ENCODE measurements around the gene TMEM143.
"Not testable (repeated sequence)": the region's sequence is repeated elsewhere in the genome, so short reads cannot be mapped to it uniquely, and the experiment has no call there.

The TMEM143 gene

GRCh38 chr19:48386981-48387380, 23.2 kb upstream of the TMEM143 start:
- Histone ChIP-seq H3K27me3 (ENCODE audit: control insufficient read depth, insufficient read depth, low read length) (no peaks in the 10 kb centered on the region), H3K4me3 (ENCODE audit: low read length) (no peak overlapping the region), H3K4me2 (ENCODE audit: low read length) (no peak overlapping the region), H3K9me3 (replicated peaks; ENCODE audit: low read length) (no peaks in the 10 kb centered on the region), H3K4me1 (ENCODE audit: control insufficient read depth, insufficient read depth, low read length) (peaks cover 4% of the 10 kb centered on the region), H3K36me3 (ENCODE audit: insufficient read depth, low read length) (peaks cover 52% of the 10 kb centered on the region), H3K9ac (ENCODE audit: low read depth, low read length) (no peak overlapping the region)

GRCh38 chr19:48385461-48386087, 21.8 kb upstream of the TMEM143 start:
- H3K9me3 ChIP-seq (replicated peaks; ENCODE audit: low read length): no peaks in the 10 kb centered on the region
- H3K9ac ChIP-seq (ENCODE audit: low read depth, low read length): no peak overlapping the region
- H3K4me3 ChIP-seq (ENCODE audit: low read length): no peak overlapping the region
- H3K27me3 ChIP-seq (ENCODE audit: control insufficient read depth, insufficient read depth, low read length): no peaks in the 10 kb centered on the region
- peaks cover 61% of the 10 kb centered on the region for H3K36me3 ChIP-seq (ENCODE audit: insufficient read depth, low read length)
- H3K4me2 ChIP-seq (ENCODE audit: low read length): no peak overlapping the region
- peaks cover 4% of the 10 kb centered on the region for H3K4me1 ChIP-seq (ENCODE audit: control insufficient read depth, insufficient read depth, low read length)

GRCh38 chr19:48382286-48382685, 18.5 kb upstream of the TMEM143 start:
- Histone ChIP-seq H3K4me3 (ENCODE audit: low read length) (no peak overlapping the region), H3K9ac (ENCODE audit: low read depth, low read length) (no peak overlapping the region), H3K4me1 (ENCODE audit: control insufficient read depth, insufficient read depth, low read length) (no peaks in the 10 kb centered on the region), H3K36me3 (ENCODE audit: insufficient read depth, low read length) (peaks cover 44% of the 10 kb centered on the region), H3K9me3 (replicated peaks; ENCODE audit: low read length) (no peaks in the 10 kb centered on the region), H3K4me2 (ENCODE audit: low read length) (no peak overlapping the region), H3K27me3 (ENCODE audit: control insufficient read depth, insufficient read depth, low read length) (no peaks in the 10 kb centered on the region)

GRCh38 chr19:48381178-48381950, 17.6 kb upstream of the TMEM143 start:
- H3K4me3 ChIP-seq (ENCODE audit: low read length): no peak overlapping the region
- H3K9me3 ChIP-seq (replicated peaks; ENCODE audit: low read length): no peaks in the 10 kb centered on the region
- no peaks in the 10 kb centered on the region for H3K27me3 ChIP-seq (ENCODE audit: control insufficient read depth, insufficient read depth, low read length)
- H3K4me2 ChIP-seq (ENCODE audit: low read length): no peak overlapping the region
- no peak overlapping the region for H3K9ac ChIP-seq (ENCODE audit: low read depth, low read length)
- H3K36me3 ChIP-seq (ENCODE audit: insufficient read depth, low read length): peaks cover 39% of the 10 kb centered on the region
- no peaks in the 10 kb centered on the region for H3K4me1 ChIP-seq (ENCODE audit: control insufficient read depth, insufficient read depth, low read length)

GRCh38 chr19:48379058-48379457, 15.3 kb upstream of the TMEM143 start:
- Histone ChIP-seq H3K4me2 (ENCODE audit: low read length) (no peak overlapping the region), H3K4me1 (ENCODE audit: control insufficient read depth, insufficient read depth, low read length) (no peaks in the 10 kb centered on the region), H3K9ac (ENCODE audit: low read depth, low read length) (no peak overlapping the region), H3K27me3 (ENCODE audit: control insufficient read depth, insufficient read depth, low read length) (no peaks in the 10 kb centered on the region), H3K36me3 (ENCODE audit: insufficient read depth, low read length) (peaks cover 20% of the 10 kb centered on the region), H3K4me3 (ENCODE audit: low read length) (no peak overlapping the region), H3K9me3 (replicated peaks; ENCODE audit: low read length) (no peaks in the 10 kb centered on the region)

- Histone ChIP-seq H3K4me1 (ENCODE audit: control insufficient read depth, insufficient read depth, low read length) (peaks cover under 1% of the 10 kb centered on the region), H3K9ac (ENCODE audit: low read depth, low read length) (no peak overlapping the region), H3K9me3 (replicated peaks; ENCODE audit: low read length) (no peaks in the 10 kb centered on the region), H3K4me2 (ENCODE audit: low read length) (no peak overlapping the region), H3K36me3 (ENCODE audit: insufficient read depth, low read length) (peaks cover 12% of the 10 kb centered on the region), H3K27me3 (ENCODE audit: control insufficient read depth, insufficient read depth, low read length) (no peaks in the 10 kb centered on the region), H3K4me3 (ENCODE audit: low read length) (no peak overlapping the region)
Measured at GRCh38 chr19:48378194-48378570, 14.4 kb upstream of the TMEM143 start.

- peaks cover 7% of the 10 kb centered on the region for H3K4me1 ChIP-seq (ENCODE audit: control insufficient read depth, insufficient read depth, low read length)
- H3K27me3 ChIP-seq (ENCODE audit: control insufficient read depth, insufficient read depth, low read length): peaks cover 7% of the 10 kb centered on the region
- H3K4me2 ChIP-seq (ENCODE audit: low read length): no peak overlapping the region
- H3K36me3 ChIP-seq (ENCODE audit: insufficient read depth, low read length): no peaks in the 10 kb centered on the region
- H3K9me3 ChIP-seq (replicated peaks; ENCODE audit: low read length): no peaks in the 10 kb centered on the region
- no peak overlapping the region for H3K9ac ChIP-seq (ENCODE audit: low read depth, low read length)
- no peak overlapping the region for H3K4me3 ChIP-seq (ENCODE audit: low read length)
Measured at GRCh38 chr19:48373567-48373966, 9.8 kb upstream of the TMEM143 start.

- H3K9ac ChIP-seq (ENCODE audit: low read depth, low read length): no peak overlapping the region
- no peak overlapping the region for H3K4me2 ChIP-seq (ENCODE audit: low read length)
- H3K4me3 ChIP-seq (ENCODE audit: low read length): no peak overlapping the region
- no peaks in the 10 kb centered on the region for H3K9me3 ChIP-seq (replicated peaks; ENCODE audit: low read length)
- peaks cover 7% of the 10 kb centered on the region for H3K27me3 ChIP-seq (ENCODE audit: control insufficient read depth, insufficient read depth, low read length)
- peaks cover 7% of the 10 kb centered on the region for H3K4me1 ChIP-seq (ENCODE audit: control insufficient read depth, insufficient read depth, low read length)
- no peaks in the 10 kb centered on the region for H3K36me3 ChIP-seq (ENCODE audit: insufficient read depth, low read length)
Measured at GRCh38 chr19:48372904-48373303, 9.2 kb upstream of the TMEM143 start.

- not testable (repeated sequence) for H3K4me3 ChIP-seq (ENCODE audit: low read length); H3K9ac ChIP-seq (ENCODE audit: low read depth, low read length); H3K4me1 ChIP-seq (ENCODE audit: control insufficient read depth, insufficient read depth, low read length); H3K27me3 ChIP-seq (ENCODE audit: control insufficient read depth, insufficient read depth, low read length); H3K36me3 ChIP-seq (ENCODE audit: insufficient read depth, low read length); H3K9me3 ChIP-seq (replicated peaks; ENCODE audit: low read length); H3K4me2 ChIP-seq (ENCODE audit: low read length)
Measured at GRCh38 chr19:48371771-48372170, 8.0 kb upstream of the TMEM143 start.

- Histone ChIP-seq H3K9me3 (replicated peaks; ENCODE audit: low read length) (no peaks in the 10 kb centered on the region), H3K27me3 (ENCODE audit: control insufficient read depth, insufficient read depth, low read length) (peaks cover 7% of the 10 kb centered on the region), H3K4me2 (ENCODE audit: low read length) (no peak overlapping the region), H3K9ac (ENCODE audit: low read depth, low read length) (no peak overlapping the region), H3K4me3 (ENCODE audit: low read length) (no peak overlapping the region), H3K36me3 (ENCODE audit: insufficient read depth, low read length) (no peaks in the 10 kb centered on the region), H3K4me1 (ENCODE audit: control insufficient read depth, insufficient read depth, low read length) (peaks cover 7% of the 10 kb centered on the region)
Measured at GRCh38 chr19:48371367-48371766, 7.6 kb upstream of the TMEM143 start.

- Histone ChIP-seq H3K4me2 (ENCODE audit: low read length) (no peak overlapping the region), H3K9ac (ENCODE audit: low read depth, low read length) (no peak overlapping the region), H3K4me3 (ENCODE audit: low read length) (no peak overlapping the region), H3K27me3 (ENCODE audit: control insufficient read depth, insufficient read depth, low read length) (peaks cover 7% of the 10 kb centered on the region), H3K9me3 (replicated peaks; ENCODE audit: low read length) (no peaks in the 10 kb centered on the region), H3K36me3 (ENCODE audit: insufficient read depth, low read length) (no peaks in the 10 kb centered on the region), H3K4me1 (ENCODE audit: control insufficient read depth, insufficient read depth, low read length) (peaks cover 7% of the 10 kb centered on the region)
Measured at GRCh38 chr19:48370955-48371354, 7.2 kb upstream of the TMEM143 start.

- H3K9me3 ChIP-seq (replicated peaks; ENCODE audit: low read length): no peaks in the 10 kb centered on the region
- H3K4me3 ChIP-seq (ENCODE audit: low read length): no peak overlapping the region
- no peak overlapping the region for H3K4me2 ChIP-seq (ENCODE audit: low read length)
- no peaks in the 10 kb centered on the region for H3K36me3 ChIP-seq (ENCODE audit: insufficient read depth, low read length)
- H3K9ac ChIP-seq (ENCODE audit: low read depth, low read length): no peak overlapping the region
- H3K27me3 ChIP-seq (ENCODE audit: control insufficient read depth, insufficient read depth, low read length): peaks cover 7% of the 10 kb centered on the region
- peaks cover 11% of the 10 kb centered on the region for H3K4me1 ChIP-seq (ENCODE audit: control insufficient read depth, insufficient read depth, low read length)
Measured at GRCh38 chr19:48368936-48369335, 5.2 kb upstream of the TMEM143 start.
